Activated naive CD8-positive, alpha-beta T cell (primary cell): ENCODE measurements around the gene TRIM44.
"Not testable (repeated sequence)": the region's sequence is repeated elsewhere in the genome, so short reads cannot be mapped to it uniquely, and the experiment has no call there.

Source experiments
- H3K27ac Mint-ChIP-seq: one replicate; pipeline ENCODE4 v1.8.0; 2021; ENCODE audit warnings: mixed read lengths
- H3K27me3 Mint-ChIP-seq: one replicate; pipeline ENCODE4 v1.8.0; 2021; ENCODE audit warnings: mixed read lengths
- H3K36me3 Mint-ChIP-seq: one replicate; pipeline ENCODE4 v1.8.0; 2021; ENCODE audit warnings: mixed read lengths
- H3K4me1 Mint-ChIP-seq: one replicate; pipeline ENCODE4 v1.8.0; 2021; ENCODE audit warnings: low read depth, mixed read lengths
- H3K4me3 Mint-ChIP-seq: one replicate; pipeline ENCODE4 v1.8.0; 2021; ENCODE audit warnings: mild to moderate bottlenecking, mixed read lengths
- H3K9me3 Mint-ChIP-seq: one replicate; pipeline ENCODE4 v1.8.0; 2021; ENCODE audit warnings: low read depth, mixed read lengths

Gene TRIM44

DNA sequence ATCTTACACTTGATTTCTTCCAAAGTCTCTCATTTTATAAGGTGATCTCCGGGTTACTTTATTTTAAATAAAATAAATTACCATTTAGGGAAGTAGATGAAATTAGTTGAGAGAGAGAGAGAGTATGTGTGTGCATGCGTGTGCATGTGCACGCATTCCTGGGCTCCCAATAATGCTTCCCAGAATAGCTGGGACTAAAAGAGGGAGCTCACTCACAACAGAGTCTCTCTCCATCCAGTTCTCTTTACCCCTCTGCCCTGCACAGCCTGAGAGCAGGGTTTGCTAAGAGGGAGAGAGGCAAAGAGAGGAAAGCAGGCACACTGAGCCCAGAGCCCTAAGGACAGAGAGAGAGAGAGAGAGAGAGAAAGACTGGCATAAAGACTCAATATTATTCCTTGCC lies 11.3 kb upstream of the TRIM44 start:
- no peak overlapping the region for H3K4me3 Mint-ChIP-seq
- peaks cover 2% of the 10 kb centered on the region for H3K4me1 Mint-ChIP-seq
- peaks cover 29% of the 10 kb centered on the region for H3K27me3 Mint-ChIP-seq
- no peaks in the 10 kb centered on the region for H3K36me3 Mint-ChIP-seq
- H3K9me3 Mint-ChIP-seq = no peaks in the 10 kb centered on the region
- H3K27ac Mint-ChIP-seq = no peak overlapping the region

DNA sequence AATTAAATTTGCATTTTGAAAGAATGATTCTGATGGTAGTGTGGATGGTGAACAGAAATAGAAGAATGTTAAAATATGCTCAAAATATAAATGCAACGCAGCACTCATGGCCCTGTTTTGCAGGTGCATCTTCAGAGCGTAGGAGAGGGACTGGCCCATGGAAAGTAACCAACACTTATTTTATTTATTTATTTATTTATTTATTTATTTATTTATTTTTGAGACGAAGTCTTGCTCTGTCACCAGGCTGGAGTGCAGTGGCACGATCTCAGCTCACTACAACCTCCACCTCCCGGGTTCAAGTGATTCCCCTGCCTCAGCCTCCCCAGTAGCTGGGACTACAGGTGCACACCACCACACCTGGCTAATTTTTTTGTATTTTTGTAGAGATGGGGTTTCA lies 9.8 kb upstream of the TRIM44 start:
- H3K27ac Mint-ChIP-seq, H3K4me1 Mint-ChIP-seq, H3K9me3 Mint-ChIP-seq, H3K4me3 Mint-ChIP-seq, H3K36me3 Mint-ChIP-seq: not testable (repeated sequence)
- peaks cover 31% of the 10 kb centered on the region for H3K27me3 Mint-ChIP-seq

DNA sequence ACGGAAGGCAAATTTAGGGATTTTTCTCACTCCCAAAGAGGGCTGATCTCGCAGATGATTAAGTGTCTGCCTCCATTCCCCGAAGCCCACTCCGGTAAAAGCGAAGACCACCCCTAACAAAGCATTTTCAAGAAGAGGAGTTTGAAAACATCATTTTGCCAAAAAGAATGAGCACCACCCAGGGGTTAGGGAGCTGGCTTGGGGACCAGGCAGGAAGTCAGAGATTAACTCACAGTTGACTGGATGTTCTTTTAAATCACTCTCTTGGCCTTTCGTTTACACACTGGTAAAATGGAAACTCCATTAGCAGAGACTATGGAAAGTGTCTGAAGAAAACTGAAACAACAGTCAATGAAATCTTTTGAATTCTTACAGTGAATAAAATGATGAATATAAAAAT lies 7.9 kb upstream of the TRIM44 start:
- Mint-ChIP-seq H3K9me3 (no peaks in the 10 kb centered on the region), H3K27ac (no peak overlapping the region), H3K27me3 (peaks cover 31% of the 10 kb centered on the region), H3K36me3 (no peaks in the 10 kb centered on the region), H3K4me1 (peaks cover 2% of the 10 kb centered on the region), H3K4me3 (no peak overlapping the region)

DNA sequence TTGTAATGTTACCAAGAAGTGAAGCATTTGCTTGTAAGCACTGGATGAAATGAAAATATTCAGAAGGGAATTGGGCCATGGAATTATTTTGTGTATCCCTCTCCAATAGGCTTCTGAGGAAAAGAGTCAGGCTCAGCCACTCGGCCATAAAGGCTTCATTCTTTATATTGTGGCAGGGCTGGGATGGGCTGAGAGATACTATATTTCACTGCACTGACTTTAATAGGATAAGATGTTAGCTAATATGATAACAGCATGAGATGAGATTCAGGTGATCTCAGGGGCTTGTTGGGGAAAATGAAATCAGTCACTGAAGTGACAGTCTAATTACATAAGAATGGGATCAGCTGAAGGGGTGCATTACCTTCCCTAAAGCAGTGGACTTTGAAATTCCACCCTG lies 7.3 kb upstream of the TRIM44 start:
- H3K9me3 Mint-ChIP-seq = no peaks in the 10 kb centered on the region
- H3K4me3 Mint-ChIP-seq = no peak overlapping the region
- H3K36me3 Mint-ChIP-seq = no peaks in the 10 kb centered on the region

DNA sequence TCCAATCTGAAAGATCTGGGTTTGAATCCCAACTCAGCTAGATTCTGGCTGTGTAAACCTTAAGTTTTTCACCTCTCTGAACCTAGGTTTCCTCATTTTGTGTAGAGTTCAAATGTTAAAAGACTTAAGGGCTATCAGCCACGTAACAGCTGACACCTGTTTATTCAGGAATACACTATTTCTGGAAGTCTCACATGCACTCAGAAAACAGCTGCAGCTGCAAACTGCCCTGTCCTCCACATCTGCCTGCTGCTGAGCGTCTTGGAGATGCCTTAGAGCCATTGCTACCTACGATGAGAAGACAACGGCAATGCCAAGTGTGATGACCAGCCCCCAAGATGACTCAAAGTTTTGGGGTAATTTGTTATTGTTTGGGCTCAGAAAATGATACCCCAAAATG lies 6.7 kb upstream of the TRIM44 start:
- Mint-ChIP-seq H3K9me3 (no peaks in the 10 kb centered on the region), H3K27me3 (peaks cover 28% of the 10 kb centered on the region), H3K4me1 (no peaks in the 10 kb centered on the region), H3K36me3 (no peaks in the 10 kb centered on the region), H3K27ac (no peak overlapping the region), H3K4me3 (no peak overlapping the region)

More for the DNA sequence above, 7.3 kb upstream of the TRIM44 start:
- Mint-ChIP-seq H3K27me3 (peaks cover 31% of the 10 kb centered on the region), H3K4me1 (no peaks in the 10 kb centered on the region), H3K27ac (no peak overlapping the region)

DNA sequence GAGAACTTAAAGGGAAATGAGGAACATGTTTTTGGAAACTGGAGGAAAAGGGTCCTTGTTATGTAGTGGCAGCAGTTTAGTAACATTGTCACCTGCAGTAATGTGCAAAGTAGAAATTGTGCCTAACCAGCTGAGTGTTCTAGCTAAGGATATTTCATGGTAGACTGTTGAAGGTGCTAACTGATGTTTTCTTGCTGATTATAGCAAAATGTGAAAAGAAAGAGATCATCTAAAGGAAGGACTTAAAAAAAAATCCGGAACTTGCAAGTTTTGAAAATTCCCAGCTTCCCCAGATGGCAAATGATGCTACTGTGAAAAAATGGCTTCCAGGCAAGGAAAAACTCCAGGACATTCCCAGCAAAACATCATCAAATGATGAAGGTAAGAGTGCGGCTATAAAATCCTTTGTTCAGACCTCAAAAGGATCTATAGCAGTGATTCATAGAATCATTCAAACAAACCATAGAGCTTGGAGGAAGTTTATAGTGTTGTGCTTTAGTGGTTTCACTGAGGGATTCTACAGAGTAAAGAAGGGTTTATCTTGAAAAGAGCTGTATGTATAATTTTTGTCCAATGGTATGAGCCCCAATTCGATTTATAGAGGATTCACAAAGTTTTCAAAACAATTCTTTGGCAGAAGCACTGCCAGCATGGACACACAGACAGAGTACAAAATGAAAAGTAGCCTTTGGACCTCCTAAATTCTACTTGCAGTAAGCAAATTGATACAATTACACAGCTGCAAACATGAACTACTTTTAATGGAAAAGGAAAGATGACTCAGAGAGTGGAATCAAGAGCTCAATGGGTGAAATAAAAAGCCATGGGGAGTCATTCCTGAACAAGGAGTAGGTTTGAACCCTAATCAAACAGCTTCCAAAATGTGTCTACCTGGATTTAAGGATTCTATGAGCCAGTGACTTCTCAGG lies 4.3 kb upstream of the TRIM44 start:
- no peaks in the 10 kb centered on the region for H3K9me3 Mint-ChIP-seq
- peaks cover 15% of the 10 kb centered on the region for H3K4me1 Mint-ChIP-seq
- H3K36me3 Mint-ChIP-seq = peaks cover 3% of the 10 kb centered on the region
- H3K27ac Mint-ChIP-seq = no peak overlapping the region
- no peak overlapping the region for H3K4me3 Mint-ChIP-seq
- H3K27me3 Mint-ChIP-seq = peaks cover 21% of the 10 kb centered on the region

DNA sequence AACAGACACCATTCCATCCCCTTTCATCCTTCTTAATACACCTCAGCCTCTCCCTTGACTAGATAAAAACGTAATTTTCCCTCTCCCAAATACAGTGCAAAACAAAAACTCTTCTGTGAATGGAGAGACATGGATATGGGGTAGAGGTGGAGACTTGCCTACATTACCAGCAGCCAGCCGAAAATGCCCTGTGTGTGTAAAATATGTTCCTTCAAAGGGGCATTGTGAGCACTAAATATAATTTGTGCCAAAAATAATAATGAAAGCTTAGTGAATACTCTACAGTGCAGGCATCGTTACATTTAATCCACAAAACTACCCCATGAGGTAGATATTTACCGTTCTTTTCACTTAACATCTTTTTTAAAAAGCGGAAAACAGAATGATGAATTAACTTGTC lies 1.0 kb upstream of the TRIM44 start:
- Mint-ChIP-seq H3K9me3 (peaks cover 22% of the 10 kb centered on the region), H3K27ac (peak overlapping the region; percentile 99), H3K36me3 (peaks cover 24% of the 10 kb centered on the region), H3K4me3 (peak overlapping the region; percentile 98), H3K4me1 (peaks cover 42% of the 10 kb centered on the region), H3K27me3 (peaks cover 5% of the 10 kb centered on the region)

DNA sequence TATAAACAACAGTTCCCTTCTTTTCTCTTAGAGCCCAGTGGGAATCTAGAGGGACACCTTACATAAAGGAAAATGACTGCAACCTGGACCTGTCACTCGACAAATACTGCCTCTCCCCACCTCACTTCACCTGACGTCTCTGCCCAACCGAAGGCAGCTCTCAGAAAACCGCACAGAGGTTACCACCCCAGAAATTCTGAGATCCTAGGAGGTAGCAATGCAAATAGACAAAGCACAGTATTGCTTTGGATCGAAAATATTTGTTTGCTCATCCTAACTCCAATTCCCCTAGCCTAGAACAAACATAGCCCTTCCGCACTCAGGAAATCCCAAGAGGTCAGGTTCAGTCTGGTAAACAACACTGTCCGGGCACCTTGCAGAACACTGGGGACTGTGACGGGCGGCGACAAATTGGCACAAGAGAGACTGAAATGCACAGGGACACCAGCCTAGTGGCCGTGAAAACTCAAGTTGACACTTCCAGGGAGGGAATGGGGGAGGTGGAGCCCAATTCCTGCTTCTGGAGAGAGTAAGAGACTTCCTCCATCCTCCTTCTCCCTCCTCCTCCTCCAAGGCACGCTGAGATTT lies 420 bp upstream of the TRIM44 start:
- Mint-ChIP-seq H3K36me3 (peaks cover 28% of the 10 kb centered on the region), H3K27ac (peak overlapping the region; percentile 99), H3K4me1 (peaks cover 42% of the 10 kb centered on the region), H3K4me3 (peak overlapping the region; percentile 98), H3K9me3 (peaks cover 25% of the 10 kb centered on the region), H3K27me3 (peaks cover under 1% of the 10 kb centered on the region)

DNA sequence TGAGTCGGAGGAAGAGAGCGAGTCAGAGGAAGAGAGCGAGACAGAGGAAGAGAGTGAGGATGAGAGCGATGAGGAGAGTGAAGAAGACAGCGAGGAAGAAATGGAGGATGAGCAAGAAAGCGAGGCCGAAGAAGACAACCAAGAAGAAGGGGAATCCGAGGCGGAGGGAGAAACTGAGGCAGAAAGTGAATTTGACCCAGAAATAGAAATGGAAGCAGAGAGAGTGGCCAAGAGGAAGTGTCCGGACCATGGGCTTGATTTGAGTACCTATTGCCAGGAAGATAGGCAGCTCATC lies 780 bp downstream of the TRIM44 start:
- no peaks in the 10 kb centered on the region for H3K27me3 Mint-ChIP-seq
- peaks cover 34% of the 10 kb centered on the region for H3K36me3 Mint-ChIP-seq
- peaks cover 46% of the 10 kb centered on the region for H3K4me1 Mint-ChIP-seq
- peak overlapping the region; percentile 92 for H3K27ac Mint-ChIP-seq
- peaks cover 25% of the 10 kb centered on the region for H3K9me3 Mint-ChIP-seq
- peak overlapping the region; percentile 98 for H3K4me3 Mint-ChIP-seq

DNA sequence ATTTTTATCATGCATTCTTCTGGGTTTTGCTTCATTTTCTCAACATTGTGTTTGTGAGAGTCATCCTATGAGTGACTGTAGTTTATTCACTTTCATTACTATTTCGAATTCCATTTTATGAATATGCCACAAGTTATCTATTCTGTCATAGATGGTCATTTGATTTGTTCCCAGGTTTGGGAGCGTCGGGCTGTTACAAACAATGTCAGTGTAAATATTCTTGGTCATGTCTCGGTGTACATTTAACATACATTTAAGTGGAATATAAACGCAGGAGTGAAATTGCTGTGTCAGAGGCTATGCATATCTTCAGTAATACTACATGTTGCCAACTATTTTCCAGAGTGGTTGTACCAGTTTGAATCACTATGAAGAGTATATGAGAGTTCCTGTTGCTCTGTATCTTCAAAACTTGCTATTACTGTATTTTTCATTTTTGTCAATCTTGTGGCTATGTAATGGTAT lies 2.4 kb downstream of the TRIM44 start:
- Mint-ChIP-seq H3K27ac (no peak overlapping the region), H3K4me3 (peak overlapping the region; percentile 98), H3K9me3 (peaks cover 25% of the 10 kb centered on the region), H3K36me3 (peaks cover 36% of the 10 kb centered on the region), H3K4me1 (peaks cover 52% of the 10 kb centered on the region), H3K27me3 (no peaks in the 10 kb centered on the region)

DNA sequence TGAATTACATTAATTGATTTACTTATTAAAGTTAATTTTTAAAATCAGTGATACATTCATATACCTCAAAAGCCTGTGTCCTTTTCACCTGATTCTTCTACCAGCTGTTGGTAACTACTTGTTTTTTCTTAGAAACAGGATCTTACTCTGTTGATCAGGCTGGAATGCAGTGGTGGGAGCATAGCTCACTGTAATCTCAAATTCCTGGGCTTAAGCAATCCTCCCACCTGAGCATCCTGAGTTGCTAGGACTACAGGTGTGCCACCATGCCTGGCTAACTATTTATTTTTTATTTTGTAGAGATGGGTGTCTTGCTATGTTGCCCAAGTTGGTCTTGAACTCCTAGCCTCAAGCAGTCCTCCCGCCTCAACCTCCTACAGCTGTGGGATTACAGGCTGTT lies 4.7 kb downstream of the TRIM44 start:
- H3K4me3 Mint-ChIP-seq = no peak overlapping the region
- H3K27me3 Mint-ChIP-seq = no peaks in the 10 kb centered on the region
- H3K9me3 Mint-ChIP-seq = peaks cover 25% of the 10 kb centered on the region
- H3K4me1 Mint-ChIP-seq = peaks cover 66% of the 10 kb centered on the region
- peaks cover 42% of the 10 kb centered on the region for H3K36me3 Mint-ChIP-seq
- H3K27ac Mint-ChIP-seq = no peak overlapping the region

DNA sequence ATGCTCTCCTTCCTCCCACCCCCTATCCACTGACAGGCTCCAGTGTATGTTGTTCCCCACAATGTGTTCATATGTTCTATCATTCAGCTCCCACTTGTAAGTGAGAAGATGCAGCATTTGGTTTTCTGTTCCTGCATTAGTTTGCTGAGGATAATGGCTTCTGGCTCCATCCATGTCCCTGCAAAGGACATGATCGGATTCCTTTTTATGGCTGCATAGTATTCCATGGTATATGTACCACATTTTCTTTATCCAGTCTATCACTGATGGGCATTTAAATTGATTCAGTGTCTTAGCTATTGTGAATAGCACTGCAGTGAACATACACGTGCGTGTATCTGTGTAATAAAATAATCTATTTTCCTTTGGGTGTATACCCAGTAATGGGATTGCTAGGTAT lies 5.8 kb downstream of the TRIM44 start:
- Mint-ChIP-seq H3K9me3 (peaks cover 25% of the 10 kb centered on the region), H3K4me3 (peak overlapping the region; percentile 27), H3K4me1 (peaks cover 68% of the 10 kb centered on the region), H3K36me3 (peaks cover 40% of the 10 kb centered on the region)
- not testable (repeated sequence) for H3K27me3 Mint-ChIP-seq, H3K27ac Mint-ChIP-seq

DNA sequence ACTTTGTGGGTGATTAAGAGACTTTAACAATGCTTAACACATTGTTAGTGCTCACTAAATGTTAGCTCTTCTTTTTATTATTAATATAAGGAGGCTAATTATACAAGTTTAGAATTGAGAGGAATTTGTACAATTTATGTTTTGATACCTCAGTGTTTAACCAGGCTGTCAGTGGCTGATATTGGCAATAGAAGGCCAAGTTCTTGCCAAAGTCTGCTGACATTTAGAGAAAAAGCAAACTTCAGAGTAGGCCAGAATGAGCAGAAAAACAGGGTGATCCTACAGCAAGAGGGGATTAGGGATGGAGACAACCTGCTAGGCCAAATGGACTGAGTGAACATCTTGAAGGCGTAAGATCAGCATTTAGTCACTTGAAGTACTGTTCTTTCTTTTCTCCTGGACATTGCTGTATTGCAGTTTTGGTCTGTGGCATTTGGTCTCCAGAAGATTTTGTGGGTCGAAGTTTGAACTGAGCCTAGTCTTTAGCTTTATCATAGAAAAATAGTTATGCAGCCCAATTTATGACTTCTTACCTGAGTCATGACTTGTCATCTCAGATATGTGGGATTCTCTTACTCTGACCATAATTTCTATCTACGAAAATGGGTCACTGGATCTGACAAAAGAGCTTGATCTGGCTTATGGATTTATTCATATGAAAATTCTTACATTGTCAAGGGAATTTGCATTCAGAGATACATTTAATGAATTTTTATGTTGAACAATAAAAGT lies 9.0 kb downstream of the TRIM44 start:
- Mint-ChIP-seq H3K27ac (no peak overlapping the region), H3K4me1 (peaks cover 70% of the 10 kb centered on the region), H3K36me3 (peaks cover 20% of the 10 kb centered on the region), H3K9me3 (peaks cover 4% of the 10 kb centered on the region), H3K4me3 (no peak overlapping the region), H3K27me3 (no peaks in the 10 kb centered on the region)

DNA sequence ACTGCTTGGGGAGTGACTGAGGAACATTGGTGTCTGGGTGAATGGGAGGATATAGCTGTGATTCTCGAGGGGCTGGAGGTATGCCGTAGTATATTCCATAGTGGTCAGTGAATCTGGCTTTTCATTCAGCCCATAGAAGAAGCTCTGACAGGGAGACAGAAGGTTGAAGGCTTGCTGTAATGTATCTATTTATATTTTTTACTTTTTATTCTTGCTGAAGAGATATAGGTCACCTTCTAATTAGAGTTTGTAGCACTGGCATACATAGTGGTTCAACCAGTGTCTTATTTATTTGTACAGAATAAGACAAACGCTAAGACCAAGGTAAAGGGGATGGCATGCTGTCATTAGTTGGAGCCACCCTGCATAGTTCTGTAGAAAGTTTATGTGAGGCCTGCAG lies 10.0 kb downstream of the TRIM44 start:
- Mint-ChIP-seq H3K27me3 (no peaks in the 10 kb centered on the region), H3K36me3 (peaks cover 16% of the 10 kb centered on the region), H3K4me3 (peak overlapping the region; percentile 33), H3K9me3 (no peaks in the 10 kb centered on the region), H3K27ac (no peak overlapping the region), H3K4me1 (peaks cover 76% of the 10 kb centered on the region)

DNA sequence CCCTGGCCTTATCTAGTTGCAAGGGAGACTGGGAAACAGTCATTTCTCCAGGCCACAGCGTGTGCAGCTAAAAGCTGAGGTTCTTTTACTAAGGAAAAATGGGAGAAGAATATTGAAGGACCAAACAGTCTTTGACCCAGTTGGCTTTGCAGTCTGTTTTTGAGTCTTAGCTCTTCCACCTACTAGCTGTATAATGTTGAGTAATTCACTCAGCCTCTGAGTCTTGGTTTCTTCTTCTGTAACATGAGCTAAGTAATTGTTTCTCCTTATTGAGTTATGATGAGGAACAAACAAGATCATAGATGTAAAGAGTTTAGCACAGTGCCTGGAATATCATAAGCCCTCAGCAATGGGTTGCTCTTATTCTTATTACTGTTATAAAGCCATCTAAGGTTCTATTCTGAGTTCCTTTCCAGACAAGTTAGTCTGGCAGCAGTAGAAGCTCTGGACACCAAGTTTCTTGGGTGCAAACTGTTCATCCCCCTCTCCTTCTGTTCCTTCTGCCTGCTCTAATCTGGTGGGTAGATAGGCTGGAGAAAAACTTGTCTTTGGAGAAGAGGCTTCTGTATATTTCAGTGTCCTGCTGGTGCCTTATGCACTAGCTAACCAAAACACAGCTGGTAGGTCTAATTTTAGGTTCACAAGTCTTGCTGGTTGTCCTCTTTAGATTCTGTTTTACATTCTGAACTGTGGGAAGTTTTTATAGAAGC lies 13.5 kb downstream of the TRIM44 start:
- peaks cover 82% of the 10 kb centered on the region for H3K4me1 Mint-ChIP-seq

More for the DNA sequence above, 13.5 kb downstream of the TRIM44 start:
- no peaks in the 10 kb centered on the region for H3K27me3 Mint-ChIP-seq
- peak overlapping the region; percentile 19 for H3K27ac Mint-ChIP-seq
- no peaks in the 10 kb centered on the region for H3K9me3 Mint-ChIP-seq
- H3K36me3 Mint-ChIP-seq = peaks cover 15% of the 10 kb centered on the region
- no peak overlapping the region for H3K4me3 Mint-ChIP-seq
